NT2/D1 (cell line): ENCODE measurements around the gene GALK1.

Experiments
- DNase-seq: peaks from one replicate; pipeline ENCODE4 v3.0.0-alpha.2; 2011; ENCODE audit warnings: low read depth, low spot score
- H3K27me3 ChIP-seq: 2 replicates; pipeline ENCODE4 v1.6.0; 2011; ENCODE audit warnings: mild to moderate bottlenecking; ENCODE audit not compliant: insufficient read length, insufficient read depth
- H3K36me3 ChIP-seq: 2 replicates; pipeline ENCODE4 v1.6.1; 2011; ENCODE audit warnings: mild to moderate bottlenecking, low read length, mixed read lengths; ENCODE audit not compliant: insufficient read depth, insufficient read length
- H3K4me1 ChIP-seq: 2 replicates; pipeline ENCODE4 v1.5.1; 2011; ENCODE audit not compliant: insufficient read depth, insufficient read length
- H3K4me3 ChIP-seq: 2 replicates; pipeline ENCODE4 v1.5.1; 2011; ENCODE audit warnings: low read depth; ENCODE audit not compliant: insufficient read length
- H3K9ac ChIP-seq: 2 replicates; pipeline ENCODE4 v1.6.0; 2011; ENCODE audit warnings: low read depth; ENCODE audit not compliant: insufficient read length
- H3K9me3 ChIP-seq: 2 replicates; pipeline ENCODE4 v1.5.1; 2011; ENCODE audit warnings: mild to moderate bottlenecking, low read length; ENCODE audit not compliant: insufficient read depth
- SUZ12 ChIP-seq: IDR thresholded peaks from 2 replicates; pipeline ENCODE4 v1.6.1; 2011; ENCODE audit not compliant: insufficient read length, insufficient read depth; ENCODE audit errors: extremely low read depth
- YY1 ChIP-seq: IDR thresholded peaks from 2 replicates; pipeline ENCODE4 v1.6.1; 2011; ENCODE audit not compliant: insufficient read length, insufficient read depth
- ZNF274 ChIP-seq: IDR thresholded peaks from 2 replicates; pipeline ENCODE4 v1.6.1; 2011; ENCODE audit warnings: mild to moderate bottlenecking, low read depth, low read length

Gene GALK1

GRCh38 chr17:75724016-75725003 lies 40.7 kb downstream of the GALK1 start:
- H3K4me3 ChIP-seq, result no peak overlapping the region
- H3K9me3 ChIP-seq, result no peaks in the 10 kb centered on the region
- H3K36me3 ChIP-seq, result no peaks in the 10 kb centered on the region
- H3K27me3 ChIP-seq, result peaks cover 29% of the 10 kb centered on the region
- DNase-seq, result no peak
- no peak for TF ChIP-seq SUZ12
- no peak for TF ChIP-seq ZNF274
- H3K4me1 ChIP-seq, result peaks cover 25% of the 10 kb centered on the region
- H3K9ac ChIP-seq, result no peak overlapping the region

- DNase-seq, result no peak
- TF ChIP-seq SUZ12, result no peak
- no peak for TF ChIP-seq ZNF274
- TF ChIP-seq YY1, result no peak
- Histone ChIP-seq H3K9ac (peak overlapping the region; percentile 70), H3K4me3 (no peak overlapping the region), H3K27me3 (peaks cover 38% of the 10 kb centered on the region), H3K4me1 (peaks cover 25% of the 10 kb centered on the region), H3K9me3 (no peaks in the 10 kb centered on the region), H3K36me3 (no peaks in the 10 kb centered on the region)
Measured at GRCh38 chr17:75723171-75723930, 41.6 kb downstream of the GALK1 start.

- no peak for DNase-seq
- H3K27me3 ChIP-seq, result peaks cover 38% of the 10 kb centered on the region
Measured at GRCh38 chr17:75722542-75723095, 42.4 kb downstream of the GALK1 start.

GRCh38 chr17:75722076-75722475 lies 42.9 kb downstream of the GALK1 start:
- H3K4me3 ChIP-seq, result no peak overlapping the region
- no peak overlapping the region for H3K9ac ChIP-seq
- peaks cover 22% of the 10 kb centered on the region for H3K4me1 ChIP-seq
- no peaks in the 10 kb centered on the region for H3K36me3 ChIP-seq
- no peak for DNase-seq
- H3K9me3 ChIP-seq, result no peaks in the 10 kb centered on the region
- TF ChIP-seq ZNF274 (no peak), SUZ12 (no peak), YY1 (no peak)
- H3K27me3 ChIP-seq, result peaks cover 38% of the 10 kb centered on the region

More at GRCh38 chr17:75722542-75723095, 42.4 kb downstream of the GALK1 start:
- Histone ChIP-seq H3K9me3 (no peaks in the 10 kb centered on the region), H3K36me3 (no peaks in the 10 kb centered on the region), H3K9ac (no peak overlapping the region), H3K4me3 (no peak overlapping the region), H3K4me1 (peaks cover 22% of the 10 kb centered on the region)
- TF ChIP-seq YY1 (no peak), ZNF274 (no peak), SUZ12 (no peak)

GRCh38 chr17:75721463-75722011 lies 43.5 kb downstream of the GALK1 start:
- Histone ChIP-seq H3K27me3 (peaks cover 38% of the 10 kb centered on the region), H3K9ac (peak overlapping the region; percentile 76), H3K4me3 (peak overlapping the region; percentile 25), H3K9me3 (no peaks in the 10 kb centered on the region), H3K4me1 (peaks cover 22% of the 10 kb centered on the region), H3K36me3 (no peaks in the 10 kb centered on the region)
- TF ChIP-seq SUZ12 (no peak), ZNF274 (no peak), YY1 (no peak)
- no peak for DNase-seq

- Histone ChIP-seq H3K36me3 (no peaks in the 10 kb centered on the region), H3K27me3 (peaks cover 38% of the 10 kb centered on the region)
Measured at GRCh38 chr17:75720656-75721462, 44.1 kb downstream of the GALK1 start, which contains the start of gene ITGB4. Gene ITGB4 (plus strand): TSS chr17:75721459. CDS start chr17:75724704, 3,245 bp downstream.

More at GRCh38 chr17:75720656-75721462, 44.1 kb downstream of the GALK1 start, which contains the start of gene ITGB4:
- Histone ChIP-seq H3K4me3 (peak within 1 kb of the TSS; percentile 52), H3K9me3 (no peaks in the 10 kb centered on the region), H3K9ac (peak within 1 kb of the TSS; percentile 86), H3K4me1 (peaks cover 22% of the 10 kb centered on the region)
- no peak for TF ChIP-seq YY1
- TF ChIP-seq ZNF274, result no peak
- peak; percentile 67 for TF ChIP-seq SUZ12
- DNase-seq, result no peak
